NCI-H774 (cell line): Measurements from ENCODE around the gene NXN.
"Not testable (repeated sequence)": the region's sequence is repeated elsewhere in the genome, so short reads cannot be mapped to it uniquely, and the experiment has no call there.

ENCODE experiments used
- DNase-seq: peaks from one replicate; lab custom pipeline; 2025; lab: John Stamatoyannopoulos, UW

NXN gene

DNA sequence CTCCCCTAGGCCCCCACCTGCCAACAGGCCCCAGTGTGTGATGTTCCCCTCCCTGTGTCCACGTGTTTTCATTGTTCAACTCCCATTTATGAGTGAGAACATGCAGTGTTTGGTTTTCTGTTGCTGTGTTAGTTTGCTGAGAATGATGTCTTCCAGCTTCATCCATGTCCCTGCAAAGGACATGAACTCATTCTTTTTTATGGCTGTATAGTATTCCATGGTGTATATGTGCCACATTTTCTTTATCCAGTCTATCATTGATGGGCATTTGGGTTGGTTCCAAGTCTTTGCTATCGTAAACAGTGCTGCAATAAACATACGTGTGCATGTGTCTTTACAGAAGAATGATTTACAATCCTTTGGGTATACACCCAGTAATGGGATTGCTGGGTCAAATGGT lies 150.0 kb downstream of the NXN start:
- DNase-seq, result not testable (repeated sequence)

DNA sequence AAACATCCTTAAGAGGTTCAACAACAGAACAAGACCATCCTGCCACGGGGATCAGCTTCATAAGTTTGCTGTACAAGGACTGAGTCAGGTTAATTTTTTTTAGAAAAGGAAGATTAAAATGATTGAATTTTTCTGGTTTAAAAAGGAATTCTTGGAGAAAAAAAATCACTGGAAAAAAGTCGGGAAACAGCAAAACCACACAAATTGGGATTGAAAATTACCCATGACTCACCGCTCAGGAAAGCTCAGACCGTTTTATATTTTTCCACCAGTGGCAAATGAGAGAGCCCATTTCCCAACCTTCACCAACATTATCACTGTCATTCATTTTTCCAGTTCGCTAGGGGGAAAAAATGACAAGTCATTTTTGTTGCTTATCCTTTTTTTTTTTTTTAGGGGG lies 150.8 kb downstream of the NXN start:
- DNase-seq, result no peak

DNA sequence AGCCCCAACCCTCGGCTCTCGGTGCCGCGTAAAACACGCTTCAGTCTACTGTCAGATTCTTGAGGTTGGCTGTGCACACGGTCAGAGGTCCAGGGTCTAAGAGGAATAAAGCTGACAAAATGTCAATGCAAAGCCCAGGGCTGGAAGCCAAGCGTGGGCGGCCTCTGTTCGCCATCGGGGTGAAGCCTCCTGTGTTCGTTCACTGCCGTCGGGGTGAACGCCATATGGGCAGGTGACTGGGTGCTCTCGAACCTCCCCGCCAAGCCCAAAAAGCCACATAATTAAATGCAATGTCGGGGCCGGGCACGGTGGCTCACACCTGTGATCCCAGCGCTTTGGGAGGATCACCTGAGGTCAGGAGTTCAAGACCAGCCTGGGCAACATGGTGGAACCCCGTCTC lies 152.8 kb downstream of the NXN start:
- DNase-seq, result no peak

DNA sequence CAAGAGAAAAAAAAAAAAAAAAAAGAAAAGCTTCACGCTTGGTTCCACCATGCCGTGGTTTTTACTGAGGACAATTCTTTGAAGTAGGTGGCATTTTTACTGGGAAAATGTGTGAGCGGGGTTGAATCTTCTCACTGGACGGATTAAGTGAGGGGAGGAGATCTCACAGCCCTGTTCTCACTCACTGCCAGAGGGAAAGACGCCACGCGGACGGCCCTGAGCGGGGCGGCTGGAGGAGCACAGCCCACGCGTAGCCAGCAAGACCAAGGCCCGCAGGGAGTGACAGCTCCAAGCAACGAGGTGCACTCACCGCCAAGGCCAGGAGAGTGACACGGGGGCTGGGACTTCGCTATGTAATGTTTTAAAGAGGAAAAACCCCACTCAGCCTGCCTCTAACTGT lies 154.4 kb downstream of the NXN start:
- no peak for DNase-seq

DNA sequence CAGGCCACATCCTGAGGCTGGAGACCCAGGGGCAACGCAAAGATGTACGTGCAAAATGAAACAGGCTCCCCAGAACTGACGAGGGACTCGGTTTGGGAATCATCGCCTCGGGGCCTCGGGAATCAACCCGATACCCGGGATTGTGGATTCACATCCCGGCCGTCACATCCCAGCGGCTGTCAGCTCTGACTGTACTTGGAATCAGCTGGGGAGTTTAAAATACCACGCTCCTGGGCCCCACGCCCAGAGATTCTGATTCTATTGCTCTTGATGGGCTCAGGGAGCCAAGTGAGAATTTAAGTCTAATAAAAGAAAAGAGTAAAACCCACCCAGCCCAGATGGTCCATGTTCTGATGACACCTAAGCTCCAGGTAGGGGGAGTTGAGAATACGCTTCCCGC lies 155.2 kb downstream of the NXN start:
- DNase-seq, result no peak

DNA sequence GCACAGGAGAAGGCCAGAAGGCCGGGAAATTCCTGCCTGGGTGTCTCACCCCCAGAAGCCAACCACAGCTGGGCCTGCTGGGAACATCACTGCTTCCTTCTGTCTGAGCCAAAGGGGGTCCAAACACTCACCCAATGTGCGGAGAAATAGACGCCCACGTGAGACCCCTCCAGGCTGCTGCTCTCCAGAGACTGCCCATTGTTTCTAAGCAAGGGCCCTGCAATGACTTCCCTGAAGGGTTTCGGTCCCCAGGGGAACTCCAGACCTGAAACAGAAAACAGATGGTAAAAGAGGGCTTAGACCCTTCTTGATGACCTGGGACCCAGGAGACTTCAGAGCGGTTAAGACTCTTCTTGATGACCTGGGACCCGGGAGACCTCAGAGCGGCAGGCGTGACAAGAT lies 156.1 kb downstream of the NXN start:
- DNase-seq, result no peak

DNA sequence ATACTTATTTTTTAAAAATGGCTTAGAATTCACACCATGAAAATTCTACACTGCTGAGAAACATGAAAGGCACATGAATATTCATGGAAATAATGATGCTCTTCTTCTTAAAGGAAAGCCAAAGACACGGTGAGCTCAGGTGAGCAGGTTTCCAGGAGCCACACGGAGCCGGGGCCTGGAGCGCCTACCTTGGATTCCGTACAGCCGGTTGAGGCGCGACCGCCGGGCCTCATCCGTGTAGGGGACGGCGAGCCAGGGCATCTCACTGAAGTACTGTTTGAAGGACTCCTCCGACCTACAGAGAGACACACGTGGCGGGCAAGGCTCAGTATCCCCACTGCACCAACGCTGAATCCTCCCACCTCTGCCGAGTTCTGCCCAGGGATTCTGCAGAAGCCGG lies 160.3 kb downstream of the NXN start:
- DNase-seq, result no peak

DNA sequence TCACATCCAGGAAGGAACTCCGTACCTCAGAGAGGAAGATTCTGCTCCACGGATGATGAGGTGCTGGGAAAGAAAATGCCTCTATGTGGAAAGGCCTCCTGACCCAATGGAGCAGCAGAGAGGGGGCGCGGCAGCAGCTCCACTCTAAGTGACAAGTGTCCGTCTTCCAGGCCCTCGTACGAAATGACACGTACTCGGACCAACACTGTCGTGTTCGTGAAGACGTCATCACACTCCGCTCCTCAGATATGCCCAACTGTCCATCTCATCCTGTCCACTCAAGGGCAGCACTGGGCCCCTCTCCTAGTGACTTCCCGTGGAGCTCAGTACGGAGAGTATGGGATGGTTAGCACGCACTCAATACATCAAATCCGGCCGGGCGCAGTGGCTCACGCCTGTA lies 165.2 kb downstream of the NXN start:
- DNase-seq, result no peak

DNA sequence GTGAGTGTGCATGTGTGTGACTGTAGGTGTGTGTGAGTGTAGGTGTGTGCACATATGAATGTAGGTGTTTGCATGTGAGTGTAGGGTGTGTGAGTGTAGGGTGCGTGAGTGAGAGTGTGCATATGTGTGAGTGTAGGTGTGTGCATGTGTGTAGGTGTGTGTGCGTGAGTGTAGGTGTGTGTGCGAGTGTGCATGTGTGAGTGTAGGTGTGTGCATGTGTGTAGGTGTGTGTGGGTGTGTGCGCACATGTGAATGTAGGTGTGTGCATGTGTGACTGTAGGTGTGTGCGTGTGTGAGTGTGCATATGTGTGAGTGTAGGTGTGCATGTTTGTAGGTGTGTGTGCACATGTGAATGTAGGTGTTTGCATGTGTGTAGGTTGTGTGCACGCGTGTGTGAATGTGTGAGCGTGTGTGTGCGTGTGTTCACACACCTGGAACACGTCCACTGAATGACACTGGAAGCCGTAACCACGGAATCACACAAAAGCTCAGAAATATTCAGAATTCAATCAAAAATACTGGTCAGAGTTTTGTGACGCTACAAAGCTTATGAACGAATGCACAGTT lies 166.9 kb downstream of the NXN start:
- DNase-seq, result no peak

DNA sequence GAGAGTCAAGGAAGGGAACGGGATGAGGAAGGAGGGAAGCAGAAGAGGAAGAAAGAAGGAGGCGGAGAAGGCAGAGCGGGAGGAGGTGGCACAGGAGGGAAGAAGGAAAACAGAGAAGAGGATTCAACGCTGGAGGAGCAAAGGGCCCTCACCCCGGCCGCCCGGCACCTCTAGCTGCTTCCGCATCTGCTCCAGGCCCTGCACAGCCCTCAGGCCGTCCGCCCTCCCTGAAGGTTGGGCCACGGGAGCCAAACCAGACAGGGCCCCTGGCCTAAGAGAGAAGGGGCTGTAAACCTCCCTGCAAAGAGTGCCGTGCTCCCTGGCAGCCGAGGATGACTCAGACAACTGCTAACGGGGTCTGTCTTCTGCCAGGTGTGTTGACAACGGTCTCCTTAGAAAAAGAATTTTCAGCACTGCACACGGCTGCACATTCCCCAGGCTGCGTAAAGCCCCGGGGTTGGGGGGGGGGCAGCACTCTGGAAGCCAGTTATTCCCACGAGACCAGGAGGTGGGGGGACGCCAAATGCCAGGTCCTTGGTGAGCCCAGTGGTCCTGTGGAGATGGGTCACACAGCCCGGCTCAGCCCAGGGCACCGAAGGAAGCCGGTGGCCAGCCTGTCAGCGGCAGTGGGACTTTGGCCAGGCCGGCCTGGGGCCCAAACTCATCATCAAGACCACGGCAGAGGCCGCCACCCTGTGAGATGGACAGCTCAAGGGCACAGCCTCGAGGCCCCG lies 168.4 kb downstream of the NXN start:
- DNase-seq, result no peak

DNA sequence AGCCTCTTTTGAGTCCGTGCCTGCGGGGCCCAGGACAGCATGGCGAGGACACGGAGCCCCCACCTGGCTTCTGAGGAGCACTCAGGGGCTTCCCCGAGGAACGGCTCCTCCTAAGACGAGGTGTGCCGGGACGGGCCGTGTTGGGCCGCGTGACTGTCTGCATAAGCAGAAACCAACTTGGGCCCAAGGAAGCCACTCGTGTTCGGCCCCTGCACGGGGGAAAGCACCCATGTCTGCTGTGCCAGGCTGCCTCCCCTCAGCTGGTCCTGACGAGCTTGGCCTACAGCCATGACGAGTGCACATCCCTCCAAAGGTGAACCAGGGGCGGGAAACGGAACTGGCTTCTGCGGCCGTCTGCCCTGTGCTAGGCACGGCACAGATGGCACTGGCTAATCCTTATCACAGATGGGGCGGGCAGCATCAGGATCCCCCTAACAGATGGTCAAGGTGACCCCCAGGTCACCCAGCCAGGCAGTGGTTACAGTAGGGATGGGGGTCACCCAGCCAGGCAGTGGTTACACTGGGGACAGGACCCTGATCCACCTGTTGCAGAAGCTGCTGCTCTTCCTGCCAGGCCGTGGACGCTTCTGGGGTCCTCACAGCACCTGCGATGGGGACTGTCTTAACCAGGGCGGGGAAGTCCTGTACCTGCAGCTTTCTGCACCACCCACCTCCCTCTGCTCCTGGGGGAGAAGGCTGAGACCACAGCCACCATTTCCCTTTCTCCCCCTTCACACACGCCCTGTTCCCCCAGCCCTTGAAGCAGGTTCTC lies 171.9 kb downstream of the NXN start:
- no peak for DNase-seq

DNA sequence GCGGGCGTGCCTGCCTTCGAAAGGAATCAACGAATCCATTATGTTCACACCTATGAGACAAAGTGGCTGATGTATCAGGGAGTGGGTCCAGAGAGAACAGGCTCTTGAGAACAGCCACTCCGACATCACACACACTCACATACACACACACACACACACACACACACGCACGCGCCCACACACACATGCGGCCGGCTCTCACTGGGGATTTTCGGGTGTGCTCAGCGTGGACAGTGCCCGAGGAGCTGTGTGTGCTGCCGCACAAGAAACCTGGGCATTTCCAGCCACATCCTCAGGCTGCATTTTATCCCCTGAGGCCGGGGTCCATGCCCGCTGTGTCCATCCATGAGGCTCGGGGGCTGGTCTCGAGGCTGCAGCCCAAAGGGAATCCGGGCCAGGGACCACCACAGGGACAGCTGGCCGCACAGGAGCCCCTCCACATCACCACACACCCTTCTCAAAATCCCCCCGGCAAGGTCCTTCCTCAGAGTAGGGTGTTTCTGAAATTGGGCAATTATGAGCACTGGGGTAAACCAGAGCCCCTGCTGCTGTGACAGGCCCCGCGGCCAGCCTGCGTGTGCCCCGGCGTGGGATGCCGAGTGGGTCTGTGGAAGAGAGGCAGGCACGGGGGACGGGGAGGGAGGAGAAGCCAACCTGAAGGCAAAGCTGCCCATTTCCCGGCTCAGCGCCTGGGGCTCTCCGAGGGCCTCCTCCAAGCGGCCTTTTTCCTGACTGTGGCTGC lies 172.6 kb downstream of the NXN start:
- DNase-seq, result no peak

DNA sequence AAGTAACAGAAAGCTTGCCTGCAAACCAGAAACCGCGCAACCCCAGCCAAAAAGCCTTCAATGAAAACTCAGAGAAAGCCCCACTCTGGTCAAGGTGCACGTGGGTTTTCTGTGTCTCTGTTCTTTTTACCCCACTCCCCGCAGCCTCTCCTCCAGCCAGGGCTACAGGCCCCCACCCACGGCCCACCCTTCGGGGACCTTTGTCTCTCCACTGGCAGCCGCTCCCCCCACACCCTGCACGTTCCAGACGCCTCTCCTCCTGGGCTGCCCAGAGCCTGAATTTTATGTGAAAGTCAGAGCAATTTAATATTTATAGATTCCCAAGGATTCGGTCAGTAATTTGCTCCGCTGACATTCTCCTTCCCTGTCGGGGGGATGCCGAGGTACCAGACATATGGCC lies 173.2 kb downstream of the NXN start:
- DNase-seq, result no peak

DNA sequence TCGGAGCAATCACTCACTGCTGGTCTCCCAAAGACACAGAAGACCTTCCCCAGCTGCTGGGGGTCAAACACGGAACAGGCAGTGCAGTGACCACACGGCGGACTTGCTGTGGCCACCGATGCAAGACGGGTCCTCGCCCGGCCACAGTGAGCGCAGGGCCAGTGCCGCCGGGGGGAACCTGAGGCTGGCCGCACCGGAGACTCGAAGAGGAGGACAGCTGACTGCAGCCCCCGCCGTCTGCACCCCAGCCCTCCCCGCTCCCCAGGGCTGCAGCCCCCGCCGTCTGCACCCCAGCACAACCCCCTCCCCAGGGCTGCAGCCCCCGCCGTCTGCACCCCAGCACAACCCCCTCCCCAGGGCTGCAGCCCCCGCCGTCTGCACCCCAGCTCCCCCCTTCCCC lies 173.7 kb downstream of the NXN start:
- not testable (repeated sequence) for DNase-seq

DNA sequence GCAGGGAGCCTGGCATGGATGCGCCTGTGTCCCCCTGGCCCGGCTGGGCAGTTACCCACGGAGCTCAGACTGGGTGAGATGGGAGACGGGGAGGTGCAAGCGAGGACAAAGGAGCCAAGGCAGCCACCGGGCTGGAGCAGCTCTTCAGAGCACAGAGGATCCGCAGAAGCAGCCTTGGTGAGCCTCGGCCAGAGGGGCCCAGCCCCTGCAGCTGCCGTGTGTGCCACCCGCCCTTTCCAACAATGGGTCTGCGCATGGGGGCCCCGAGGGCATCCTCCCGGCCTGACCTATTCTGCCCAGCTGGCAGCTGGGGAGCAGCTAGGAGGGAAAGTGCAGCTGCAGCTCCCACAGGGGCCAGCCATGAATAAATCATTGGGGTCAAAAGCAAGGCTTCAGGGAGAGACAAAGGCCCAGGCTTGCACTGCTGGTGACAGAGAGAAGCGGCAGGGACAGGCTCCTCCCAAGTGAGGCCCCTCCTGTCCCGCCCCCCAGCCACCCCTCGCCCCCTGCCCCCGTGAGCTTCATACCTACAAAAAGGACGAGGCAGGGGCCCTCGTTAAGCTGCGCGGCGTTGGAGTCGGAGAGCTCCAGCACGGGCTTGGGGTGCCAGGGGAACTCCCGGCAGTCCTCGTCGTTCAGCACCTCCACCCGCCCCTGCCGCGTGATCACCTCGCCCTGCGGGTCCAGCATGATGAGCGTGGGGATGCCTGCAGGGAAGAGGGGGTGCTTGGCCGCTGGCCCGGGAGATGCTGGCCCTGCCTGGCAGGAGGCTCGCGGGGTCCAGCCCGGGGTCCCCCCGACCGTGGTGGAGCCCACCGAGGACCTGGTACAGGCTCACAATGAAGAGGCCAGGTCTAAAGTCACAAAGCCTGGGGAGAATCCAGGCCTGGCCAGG lies 174.8 kb downstream of the NXN start:
- no peak for DNase-seq

DNA sequence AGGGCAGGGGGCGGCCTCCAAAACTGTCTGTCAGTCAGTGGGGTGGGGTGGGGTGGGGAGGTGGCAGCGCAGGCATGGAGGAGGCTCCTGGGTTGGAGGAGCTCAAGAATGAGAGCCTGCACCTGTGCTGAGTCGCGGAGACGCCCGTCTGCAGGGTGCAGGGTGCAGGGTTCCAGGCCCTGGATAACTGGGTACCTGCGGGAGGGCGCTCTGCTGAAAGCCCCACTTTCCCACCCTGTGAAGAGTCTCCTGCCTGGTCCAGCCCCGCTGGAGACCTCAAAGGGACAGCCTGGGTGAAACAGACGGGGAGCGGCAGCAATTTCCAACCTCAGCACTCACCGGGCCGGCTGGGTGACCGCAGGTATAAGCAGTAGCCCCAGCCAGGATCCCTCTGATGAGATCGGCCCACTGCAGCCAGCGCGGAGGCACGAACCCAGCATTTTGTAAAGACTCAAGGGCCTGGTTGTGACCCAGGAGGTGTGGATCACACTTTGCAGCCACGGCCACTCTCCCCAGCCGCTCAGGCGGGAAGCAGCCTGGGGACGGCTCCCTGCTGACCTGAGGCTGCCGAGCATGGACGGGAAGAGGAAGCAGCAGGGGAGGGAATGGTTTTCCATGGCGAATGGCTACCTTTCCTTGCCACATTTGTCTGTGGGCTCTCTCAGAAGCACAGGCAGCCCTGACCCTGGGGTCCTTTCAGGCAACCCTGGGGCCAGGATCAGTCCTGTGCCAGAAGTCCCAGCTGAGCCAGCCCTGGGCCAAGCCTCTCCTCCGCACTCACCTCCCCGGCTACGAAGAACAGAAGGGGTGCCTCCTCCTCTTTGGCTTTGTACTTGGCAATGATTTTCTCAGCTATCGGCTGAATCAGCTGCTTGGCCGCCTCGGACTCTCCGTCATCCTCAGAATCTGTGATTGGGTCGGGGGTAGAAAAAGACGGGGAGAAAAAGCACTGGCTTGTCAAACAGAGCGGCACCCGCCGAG lies 176.4 kb downstream of the NXN start:
- no peak for DNase-seq

DNA sequence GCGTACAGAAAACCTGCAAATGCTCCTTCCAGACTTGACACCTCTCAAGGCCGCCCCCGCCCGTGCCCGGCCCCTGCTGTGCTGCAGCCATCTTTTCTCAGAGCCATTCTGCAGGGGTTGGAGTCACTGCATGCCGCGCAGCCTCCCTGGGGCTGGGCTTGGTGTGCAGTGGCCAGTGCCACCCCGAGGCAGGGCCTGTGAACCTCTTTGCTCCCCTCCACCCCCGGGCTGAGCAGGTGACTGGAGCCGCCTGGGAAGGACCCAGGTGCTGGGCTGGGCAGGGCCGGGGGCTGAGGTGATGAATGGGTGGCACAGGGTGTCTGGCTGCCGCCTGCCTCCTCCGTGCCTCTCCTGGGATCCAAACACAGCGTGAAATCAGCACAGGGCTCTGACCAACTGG lies 177.1 kb downstream of the NXN start:
- DNase-seq, result no peak

DNA sequence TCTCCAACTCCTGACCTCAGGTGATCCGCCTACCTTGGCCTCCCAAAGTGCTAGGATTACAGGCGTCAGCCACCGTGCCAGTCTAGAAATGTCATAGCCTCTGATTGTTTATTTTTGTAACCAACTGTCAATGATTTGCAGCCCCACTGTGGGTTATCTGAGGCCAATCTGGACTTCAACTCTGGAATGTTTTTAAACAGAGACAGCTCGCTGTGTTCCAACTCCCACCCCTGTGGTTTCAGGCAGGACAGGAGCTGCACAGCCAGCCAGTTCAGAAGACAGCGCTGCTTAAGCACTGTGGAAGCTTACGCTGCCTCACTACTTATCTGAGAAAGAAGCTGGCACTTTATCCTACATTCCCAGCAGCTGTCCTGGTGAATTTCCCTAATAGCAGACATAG lies 177.9 kb downstream of the NXN start:
- no peak for DNase-seq

DNA sequence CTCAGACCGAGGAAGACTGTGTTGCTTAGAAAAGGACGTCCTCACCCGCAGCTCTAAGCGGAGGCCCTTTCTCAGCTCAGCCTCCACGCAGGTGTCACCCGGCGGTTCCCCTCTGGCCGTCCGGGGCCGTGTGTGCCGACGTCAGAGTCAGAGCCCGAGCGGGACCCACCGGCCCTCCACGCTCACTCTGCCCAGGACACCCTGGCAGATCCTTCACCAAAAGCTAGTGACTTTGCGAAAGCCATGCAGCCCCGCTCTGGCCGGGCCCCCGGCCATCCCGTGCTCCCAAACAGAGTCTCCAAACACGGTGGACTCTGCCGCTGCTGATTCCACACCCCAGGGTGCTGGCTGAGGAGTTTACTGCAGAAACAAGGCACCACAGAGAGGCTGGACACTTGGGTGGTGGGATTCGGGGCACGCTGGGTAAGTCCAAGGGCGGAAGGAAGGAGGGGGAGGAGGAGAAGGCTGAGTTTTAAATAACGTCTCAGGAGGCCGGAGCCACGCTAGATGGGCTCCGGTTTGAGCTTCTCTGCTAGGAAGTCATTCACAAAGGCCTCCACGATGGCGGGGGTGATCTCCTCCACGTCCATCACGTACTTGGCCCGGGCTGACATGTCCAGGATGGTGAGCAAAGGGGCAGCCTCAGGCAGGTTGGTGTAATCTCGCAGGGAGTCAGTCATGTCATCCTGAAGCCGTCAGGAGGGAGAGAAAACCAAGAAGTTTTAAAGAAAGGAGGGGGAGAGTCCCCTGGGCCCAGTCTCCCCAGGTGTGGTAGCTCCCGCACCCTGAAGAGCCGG lies 178.9 kb downstream of the NXN start:
- DNase-seq, result no peak

DNA sequence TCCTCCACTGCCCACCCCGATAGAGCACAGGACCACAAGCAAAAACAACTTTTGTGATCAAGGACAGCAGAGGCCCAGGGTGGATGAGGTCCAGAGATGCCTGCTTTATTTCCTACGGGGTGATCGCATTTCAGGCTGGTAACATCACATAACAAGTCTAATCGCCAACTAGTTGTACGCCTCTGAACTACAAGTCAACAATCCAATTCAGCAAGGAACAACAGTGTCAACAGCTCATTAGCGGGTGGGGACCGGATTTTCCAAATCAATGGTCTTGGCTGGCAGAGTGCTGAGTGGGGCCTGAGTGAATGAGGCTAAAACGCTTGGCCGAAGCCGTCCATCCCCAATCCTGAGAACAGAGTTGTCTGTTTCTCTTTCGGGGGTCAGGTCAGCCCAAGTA lies 180.3 kb downstream of the NXN start:
- DNase-seq, result no peak
